HepG2 (cell line): ENCODE results near the gene PRM2. TPM values are rescaled to one million over a fixed set of nuclear protein-coding genes. Genes with fewer than 3 reads are reported as not detected.

ENCODE experiments used
- BORCS8-MEF2B ChIP-seq: sonication (generic); formaldehyde crosslinking; IDR thresholded peaks from 2 replicates; pipeline ENCODE4 v1.8.0; 2022; ENCODE audit warnings: mild to moderate bottlenecking, missing genetic modification reagents
- BRCA1 ChIP-seq: sonication (generic); formaldehyde crosslinking; IDR thresholded peaks from 2 replicates; pipeline ENCODE4 v1.4.0; 2020; ENCODE audit warnings: missing genetic modification reagents
- LCORL ChIP-seq, 2 experiments: fragments of 450-650 bp in 1 of 2; sonication (generic) in 1 of 2; formaldehyde crosslinking in 1 of 2; IDR thresholded peaks; 2 replicates each; pipeline versions ENCODE4 v1.5.0 to v1.6.1; 2017 to 2020; ENCODE audit warnings: antibody characterized with exemption in 1 of 2, missing genetic modification reagents in 1 of 2
- MED1 ChIP-seq: sonication (generic); formaldehyde crosslinking; IDR thresholded peaks from 2 replicates; pipeline ENCODE4 v1.4.0; 2020; ENCODE audit warnings: missing genetic modification reagents
- NCOA1 ChIP-seq: sonication (generic); formaldehyde crosslinking; IDR thresholded peaks from 2 replicates; pipeline ENCODE4 v1.9.0; 2021; ENCODE audit warnings: missing genetic modification reagents
- PHB2 ChIP-seq: fragments of 450-650 bp; IDR thresholded peaks from 2 replicates; pipeline ENCODE4 v1.6.1; 2018; ENCODE audit not compliant: partially characterized antibody
- SIN3B ChIP-seq: fragments of 150-350 bp; IDR thresholded peaks from 2 replicates; pipeline ENCODE4 v1.6.1; 2014; ENCODE audit warnings: low read length
- TSC22D2 ChIP-seq: sonication (generic); formaldehyde crosslinking; IDR thresholded peaks from 2 replicates; pipeline ENCODE4 v1.5.1; 2020; ENCODE audit warnings: missing genetic modification reagents, mild to moderate bottlenecking, borderline replicate concordance
- ZHX2 ChIP-seq, 2 experiments: sonication (generic) in 1 of 2; formaldehyde crosslinking in 1 of 2; IDR thresholded peaks; 2 replicates each; pipeline versions ENCODE4 v1.6.1 to v1.9.0; 2014 to 2022; ENCODE audit warnings: antibody characterized with exemption in 1 of 2, borderline replicate concordance in 1 of 2, inconsistent platforms in 1 of 2, low read depth in 1 of 2, missing genetic modification reagents in 1 of 2
- ZKSCAN1 ChIP-seq: fragments of 150-350 bp; IDR thresholded peaks from 2 replicates; pipeline ENCODE4 v1.6.1; 2014; ENCODE audit warnings: low read length
- ZNF205 ChIP-seq: IDR thresholded peaks from 2 replicates; pipeline ENCODE4 v1.6.1; 2018; ENCODE audit warnings: missing biosample characterization, missing genetic modification reagents
- polyA plus RNA-seq, 8 experiments: library from polyadenylated mRNA; depleted of rRNA in 3 of 8; stranded (reverse) in 7 of 8; unstranded in 1 of 8; fragments of >200 nt; fragmentation: Illumina TruSeq in 4 of 8; extraction: Trizol in 4 of 8; gene quantifications; 2 replicates each; pipeline versions ENCODE4 v1.2.1 to v1.2.3, GENCODE V29; 2011 to 2016; ENCODE audit warnings: low read depth in 4 of 8, missing spikeins in 1 of 8, mixed read lengths in 1 of 8; ENCODE audit not compliant: insufficient read depth in 1 of 8
- total RNA-seq, 5 experiments: library from RNA; depleted of rRNA; stranded (reverse); fragments of >200 nt; fragmentation: Illumina TruSeq; extraction: Trizol; gene quantifications; 2 replicates each; pipeline ENCODE4 v1.2.3, GENCODE V29; 2016; ENCODE audit warnings: low read depth in 1 of 5
- TF ChIP-seq, protein P1 (sequence below): sonication (generic); formaldehyde crosslinking; IDR thresholded peaks from 2 replicates; pipeline ENCODE4 v1.8.1; 2023; ENCODE audit warnings: mild to moderate bottlenecking, missing genetic modification reagents, borderline replicate concordance
- TF ChIP-seq, protein P2 (sequence below): sonication (generic); formaldehyde crosslinking; IDR thresholded peaks from 2 replicates; pipeline ENCODE4 v1.4.0; 2020; ENCODE audit warnings: low read depth, missing genetic modification reagents
- TF ChIP-seq, protein P3 (sequence below): sonication (generic); formaldehyde crosslinking; IDR thresholded peaks from 2 replicates; pipeline ENCODE4 v1.5.1; 2020; ENCODE audit warnings: mild to moderate bottlenecking, missing genetic modification reagents, moderate library complexity
- TF ChIP-seq, protein P4 (sequence below): IDR thresholded peaks from 2 replicates; pipeline ENCODE4 v1.6.1; 2016; ENCODE audit warnings: low read depth, control low read depth

Gene PRM2
- total and polyA plus RNA-seq, 2 of the 13 experiments (the other 11 are each of a cell fraction or from before 2014, with no cell fraction given): 0.54 TPM; not detected in 1

GRCh38 chr16:11235703-11235991, 40.6 kb downstream of the PRM2 start (continued):
- TF ChIP-seq BRCA1 (CRISPR knock-in tag) (no peak), ZNF205 (0 out of 2 replicates have a peak, but pooled peaks have one; percentile 32), ZHX2 (IDR thresholded peaks at IDR 0.05; ENCODE audit: low read depth) (no peak), ZHX2 (CRISPR knock-in tag; IDR thresholded peaks at IDR 0.05; ENCODE audit: borderline replicate concordance) (no peak), SIN3B (no peak), ZKSCAN1 (no peak), LCORL (IDR thresholded peaks at IDR 0.05) (no peak), LCORL (CRISPR knock-in tag; IDR thresholded peaks at IDR 0.05) (no peak), TSC22D2 (no peak), NCOA1 (CRISPR knock-in tag) (no peak), PHB2 (no peak), BORCS8-MEF2B (CRISPR knock-in tag) (no peak), MED1 (CRISPR knock-in tag) (no peak)
- TF ChIP-seq, protein P1, sequence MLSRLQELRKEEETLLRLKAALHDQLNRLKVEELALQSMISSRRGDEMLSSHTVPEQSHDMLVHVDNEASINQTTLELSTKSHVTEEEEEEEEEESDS (CRISPR knock-in tag): no peak
- TF ChIP-seq, protein P2, sequence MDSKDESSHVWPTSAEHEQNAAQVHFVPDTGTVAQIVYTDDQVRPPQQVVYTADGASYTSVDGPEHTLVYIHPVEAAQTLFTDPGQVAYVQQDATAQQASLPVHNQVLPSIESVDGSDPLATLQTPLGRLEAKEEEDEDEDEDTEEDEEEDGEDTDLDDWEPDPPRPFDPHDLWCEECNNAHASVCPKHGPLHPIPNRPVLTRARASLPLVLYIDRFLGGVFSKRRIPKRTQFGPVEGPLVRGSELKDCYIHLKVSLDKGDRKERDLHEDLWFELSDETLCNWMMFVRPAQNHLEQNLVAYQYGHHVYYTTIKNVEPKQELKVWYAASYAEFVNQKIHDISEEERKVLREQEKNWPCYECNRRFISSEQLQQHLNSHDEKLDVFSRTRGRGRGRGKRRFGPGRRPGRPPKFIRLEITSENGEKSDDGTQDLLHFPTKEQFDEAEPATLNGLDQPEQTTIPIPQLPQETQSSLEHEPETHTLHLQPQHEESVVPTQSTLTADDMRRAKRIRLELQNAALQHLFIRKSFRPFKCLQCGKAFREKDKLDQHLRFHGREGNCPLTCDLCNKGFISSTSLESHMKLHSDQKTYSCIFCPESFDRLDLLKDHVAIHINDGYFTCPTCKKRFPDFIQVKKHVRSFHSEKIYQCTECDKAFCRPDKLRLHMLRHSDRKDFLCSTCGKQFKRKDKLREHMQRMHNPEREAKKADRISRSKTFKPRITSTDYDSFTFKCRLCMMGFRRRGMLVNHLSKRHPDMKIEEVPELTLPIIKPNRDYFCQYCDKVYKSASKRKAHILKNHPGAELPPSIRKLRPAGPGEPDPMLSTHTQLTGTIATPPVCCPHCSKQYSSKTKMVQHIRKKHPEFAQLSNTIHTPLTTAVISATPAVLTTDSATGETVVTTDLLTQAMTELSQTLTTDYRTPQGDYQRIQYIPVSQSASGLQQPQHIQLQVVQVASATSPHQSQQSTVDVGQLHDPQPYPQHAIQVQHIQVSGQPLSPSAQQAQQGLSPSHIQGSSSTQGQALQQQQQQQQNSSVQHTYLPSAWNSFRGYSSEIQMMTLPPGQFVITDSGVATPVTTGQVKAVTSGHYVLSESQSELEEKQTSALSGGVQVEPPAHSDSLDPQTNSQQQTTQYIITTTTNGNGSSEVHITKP (CRISPR knock-in tag): no peak
- TF ChIP-seq, protein P3, sequence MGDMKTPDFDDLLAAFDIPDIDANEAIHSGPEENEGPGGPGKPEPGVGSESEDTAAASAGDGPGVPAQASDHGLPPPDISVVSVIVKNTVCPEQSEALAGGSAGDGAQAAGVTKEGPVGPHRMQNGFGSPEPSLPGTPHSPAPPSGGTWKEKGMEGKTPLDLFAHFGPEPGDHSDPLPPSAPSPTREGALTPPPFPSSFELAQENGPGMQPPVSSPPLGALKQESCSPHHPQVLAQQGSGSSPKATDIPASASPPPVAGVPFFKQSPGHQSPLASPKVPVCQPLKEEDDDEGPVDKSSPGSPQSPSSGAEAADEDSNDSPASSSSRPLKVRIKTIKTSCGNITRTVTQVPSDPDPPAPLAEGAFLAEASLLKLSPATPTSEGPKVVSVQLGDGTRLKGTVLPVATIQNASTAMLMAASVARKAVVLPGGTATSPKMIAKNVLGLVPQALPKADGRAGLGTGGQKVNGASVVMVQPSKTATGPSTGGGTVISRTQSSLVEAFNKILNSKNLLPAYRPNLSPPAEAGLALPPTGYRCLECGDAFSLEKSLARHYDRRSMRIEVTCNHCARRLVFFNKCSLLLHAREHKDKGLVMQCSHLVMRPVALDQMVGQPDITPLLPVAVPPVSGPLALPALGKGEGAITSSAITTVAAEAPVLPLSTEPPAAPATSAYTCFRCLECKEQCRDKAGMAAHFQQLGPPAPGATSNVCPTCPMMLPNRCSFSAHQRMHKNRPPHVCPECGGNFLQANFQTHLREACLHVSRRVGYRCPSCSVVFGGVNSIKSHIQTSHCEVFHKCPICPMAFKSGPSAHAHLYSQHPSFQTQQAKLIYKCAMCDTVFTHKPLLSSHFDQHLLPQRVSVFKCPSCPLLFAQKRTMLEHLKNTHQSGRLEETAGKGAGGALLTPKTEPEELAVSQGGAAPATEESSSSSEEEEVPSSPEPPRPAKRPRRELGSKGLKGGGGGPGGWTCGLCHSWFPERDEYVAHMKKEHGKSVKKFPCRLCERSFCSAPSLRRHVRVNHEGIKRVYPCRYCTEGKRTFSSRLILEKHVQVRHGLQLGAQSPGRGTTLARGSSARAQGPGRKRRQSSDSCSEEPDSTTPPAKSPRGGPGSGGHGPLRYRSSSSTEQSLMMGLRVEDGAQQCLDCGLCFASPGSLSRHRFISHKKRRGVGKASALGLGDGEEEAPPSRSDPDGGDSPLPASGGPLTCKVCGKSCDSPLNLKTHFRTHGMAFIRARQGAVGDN (CRISPR knock-in tag): no peak
- TF ChIP-seq, protein P4, sequence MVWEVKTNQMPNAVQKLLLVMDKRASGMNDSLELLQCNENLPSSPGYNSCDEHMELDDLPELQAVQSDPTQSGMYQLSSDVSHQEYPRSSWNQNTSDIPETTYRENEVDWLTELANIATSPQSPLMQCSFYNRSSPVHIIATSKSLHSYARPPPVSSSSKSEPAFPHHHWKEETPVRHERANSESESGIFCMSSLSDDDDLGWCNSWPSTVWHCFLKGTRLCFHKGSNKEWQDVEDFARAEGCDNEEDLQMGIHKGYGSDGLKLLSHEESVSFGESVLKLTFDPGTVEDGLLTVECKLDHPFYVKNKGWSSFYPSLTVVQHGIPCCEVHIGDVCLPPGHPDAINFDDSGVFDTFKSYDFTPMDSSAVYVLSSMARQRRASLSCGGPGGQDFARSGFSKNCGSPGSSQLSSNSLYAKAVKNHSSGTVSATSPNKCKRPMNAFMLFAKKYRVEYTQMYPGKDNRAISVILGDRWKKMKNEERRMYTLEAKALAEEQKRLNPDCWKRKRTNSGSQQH (CRISPR knock-in tag): no peak
